Keratinocyte (primary cell): ENCODE data around the gene P2RY2. TPM values are rescaled to one million over a fixed set of nuclear protein-coding genes. Genes with fewer than 3 reads are reported as not detected.

Experiments used
- DNase-seq: peaks from one replicate; pipeline ENCODE4 v3.0.0-alpha.2; 2011; ENCODE audit warnings: low read depth, missing footprints, low spot score
- FAIRE-seq: peaks from 2 replicates; lab custom pipeline; 2011; peaks lifted over from hg19 to GRCh38; lab: Jason Lieb, UNC
- H2AFZ ChIP-seq: 2 replicates; pipeline ENCODE4 v1.6.0; 2012; ENCODE audit warnings: low read length, control low read depth, inconsistent platforms; ENCODE audit not compliant: control insufficient read depth
- H3K27ac ChIP-seq: 2 replicates; pipeline ENCODE4 v1.5.1; 2011; ENCODE audit warnings: low read length; ENCODE audit not compliant: control insufficient read depth, insufficient read depth
- H3K27me3 ChIP-seq: 3 replicates; pipeline ENCODE4 v1.6.0; 2011; ENCODE audit warnings: low read length; ENCODE audit not compliant: control insufficient read depth, insufficient read depth; ENCODE audit errors: extremely low read depth
- H3K36me3 ChIP-seq, 2 experiments: 2 replicates in 1 of 2; 3 replicates in 1 of 2; pipeline ENCODE4 v1.5.1; 2011; ENCODE audit warnings: low read length in 2 of 2, mild to moderate bottlenecking in 1 of 2; ENCODE audit not compliant: control insufficient read depth in 2 of 2, insufficient read depth in 2 of 2; ENCODE audit errors: extremely low read depth in 1 of 2
- H3K4me1 ChIP-seq: 3 replicates; pipeline ENCODE4 v1.5.1; 2011; ENCODE audit warnings: low read length; ENCODE audit not compliant: control insufficient read depth, insufficient read depth; ENCODE audit errors: extremely low read depth
- H3K4me2 ChIP-seq: 3 replicates; pipeline ENCODE4 v1.6.0; 2011; ENCODE audit warnings: low read depth, low read length; ENCODE audit not compliant: control insufficient read depth, insufficient read depth; ENCODE audit errors: extremely low read depth
- H3K4me3 ChIP-seq, 3 experiments: fragments of 200-600 bp in 1 of 3; sonication (generic) in 1 of 3; 2 replicates in 2 of 3; 3 replicates in 1 of 3; pipeline ENCODE4 v1.5.1; 2011 to 2016; ENCODE audit warnings: low read length in 3 of 3, mild to moderate bottlenecking in 3 of 3, control low read depth in 2 of 3, inconsistent platforms in 1 of 3, low read depth in 1 of 3, mixed read lengths in 1 of 3, mixed run types in 1 of 3, moderate library complexity in 1 of 3; ENCODE audit not compliant: control insufficient read depth in 2 of 3, insufficient read depth in 2 of 3; ENCODE audit errors: extremely low read depth in 1 of 3
- H3K79me2 ChIP-seq: 2 replicates; pipeline ENCODE4 v1.6.0; 2012; ENCODE audit warnings: low read length; ENCODE audit not compliant: control insufficient read depth, insufficient read depth
- H3K9ac ChIP-seq: 3 replicates; pipeline ENCODE4 v1.6.0; 2011; ENCODE audit warnings: low read length; ENCODE audit not compliant: control insufficient read depth, insufficient read depth; ENCODE audit errors: extremely low read depth
- H3K9me1 ChIP-seq: 3 replicates; pipeline ENCODE4 v1.6.0; 2011; ENCODE audit warnings: low read length; ENCODE audit not compliant: control insufficient read depth, insufficient read depth; ENCODE audit errors: extremely low read depth
- H3K9me3 ChIP-seq: 2 replicates; pipeline ENCODE4 v1.5.1; 2012; ENCODE audit warnings: low read depth, low read length; ENCODE audit not compliant: control insufficient read depth
- H4K20me1 ChIP-seq: 3 replicates; pipeline ENCODE4 v1.6.0; 2011; ENCODE audit warnings: low read length; ENCODE audit not compliant: control insufficient read depth, insufficient read depth; ENCODE audit errors: extremely low read depth
- CTCF ChIP-seq, 3 experiments: IDR thresholded peaks in 1 of 3; conservative IDR thresholded peaks in 1 of 3; optimal IDR thresholded peaks in 1 of 3; 2 replicates in 2 of 3; 3 replicates in 1 of 3; pipeline versions ENCODE3 to v1.5.1; 2011; ENCODE audit warnings: low read length in 3 of 3, mild to moderate bottlenecking in 3 of 3, moderate library complexity in 2 of 3, control low read depth in 1 of 3, inconsistent platforms in 1 of 3; ENCODE audit not compliant: insufficient read depth in 2 of 3; ENCODE audit errors: extremely low read depth in 1 of 3
- EZH2 ChIP-seq: IDR thresholded peaks from one replicate; pipeline ENCODE4 v1.6.1; 2012; ENCODE audit warnings: inconsistent platforms, mild to moderate bottlenecking, low read length, moderate library complexity
- dilution Hi-C: fragments of 300-500 bp; cut with MboI; formaldehyde crosslinking; loops from one replicate; pipeline ENCODE4 v1.7.0; 2020; ENCODE audit warnings: low sequenced_read_pairs; ENCODE audit not compliant: extremely low pct_ligation_motif_present
- polyA plus RNA-seq, 5 experiments: library from polyadenylated mRNA; depleted of rRNA in 3 of 5; stranded (reverse) in 3 of 5; stranded (forward) in 1 of 5; unstranded in 1 of 5; fragments of >200 nt; gene quantifications; 1 replicate in 1 of 5; 2 replicates in 3 of 5; 3 replicates in 1 of 5; pipeline versions ENCODE4 v1.2.1 to v1.2.3, GENCODE V29; 2011 to 2012; ENCODE audit warnings: missing spikeins in 2 of 5, low read depth in 1 of 5, low replicate concordance in 1 of 5

Gene P2RY2
- polyA plus RNA-seq, 1 donor (not counting 4 experiments of a cell fraction or from before 2014, with no cell fraction given): 5.1 TPM

- no peak overlapping the region for H3K27ac ChIP-seq
These were observed 49.2 kb downstream of the P2RY2 start for GRCh38 chr11:73267122-73267846.

GRCh38 chr11:73267906-73268540, 49.9 kb downstream of the P2RY2 start:
- no peaks in the 10 kb centered on the region for H3K36me3 ChIP-seq
- H2AFZ ChIP-seq: no peak overlapping the region
- no peaks in the 10 kb centered on the region for H3K9me3 ChIP-seq
- DNase-seq (no peak), FAIRE-seq (no peak)
- peaks cover 22% of the 10 kb centered on the region for H3K4me1 ChIP-seq
- H3K27ac ChIP-seq: no peak overlapping the region
- no peaks in the 10 kb centered on the region for H3K79me2 ChIP-seq
- dilution Hi-C loops: no loop called here
- no peak overlapping the region for H3K4me2 ChIP-seq
- TF ChIP-seq CTCF (optimal IDR thresholded peaks at IDR 0.05 in 1 of 3, IDR thresholded peaks at IDR 0.05 in 1 of 3, conservative IDR thresholded peaks at IDR 0.05 in 1 of 3; ENCODE audit: extremely low read depth in 1 of 3, insufficient read depth in 2 of 3, low read length in 3 of 3): no peak
- no peak for TF ChIP-seq EZH2
- H3K9me1 ChIP-seq: no peaks in the 10 kb centered on the region
- H3K27me3 ChIP-seq: peaks cover 38% of the 10 kb centered on the region
- no peak overlapping the region for H3K4me3 ChIP-seq
- H4K20me1 ChIP-seq: no peaks in the 10 kb centered on the region
- H3K9ac ChIP-seq: no peak overlapping the region

More at GRCh38 chr11:73267122-73267846, 49.2 kb downstream of the P2RY2 start:
- H3K4me3 ChIP-seq: no peak overlapping the region
- no peaks in the 10 kb centered on the region for H4K20me1 ChIP-seq
- no peak overlapping the region for H2AFZ ChIP-seq
- no peak for TF ChIP-seq EZH2
- TF ChIP-seq CTCF (optimal IDR thresholded peaks at IDR 0.05 in 1 of 3, IDR thresholded peaks at IDR 0.05 in 1 of 3, conservative IDR thresholded peaks at IDR 0.05 in 1 of 3; ENCODE audit: extremely low read depth in 1 of 3, insufficient read depth in 2 of 3, low read length in 3 of 3): no peak
- dilution Hi-C loops: no loop called here
- H3K4me2 ChIP-seq: no peak overlapping the region
- H3K9ac ChIP-seq: no peak overlapping the region
- H3K36me3 ChIP-seq: no peaks in the 10 kb centered on the region
- H3K27me3 ChIP-seq: peaks cover 38% of the 10 kb centered on the region
- H3K79me2 ChIP-seq: no peaks in the 10 kb centered on the region
- no peak for DNase-seq
- no peaks in the 10 kb centered on the region for H3K9me1 ChIP-seq
- no peaks in the 10 kb centered on the region for H3K9me3 ChIP-seq
- FAIRE-seq: no peak
- H3K4me1 ChIP-seq: peaks cover 20% of the 10 kb centered on the region
